Measurements from ENCODE around the gene ODAD3. TPM values are rescaled to one million over a fixed set of nuclear protein-coding genes. Genes with fewer than 3 reads are reported as not detected.

ODAD3 gene
- total RNA-seq, 1 experiment from 2014 or later, result 0.39 TPM

- DNase-seq, result peak; percentile 51 to 88
- H2AFZ ChIP-seq, result no peak overlapping the region
- H3K9me2 ChIP-seq (ENCODE audit: insufficient read depth), result no peaks in the 10 kb centered on the region
- CTCF ChIA-PET, result interaction anchor here (0.5 to 1.8 kb wide), 4 partner anchors 44 to 85 kb away, joined by 3 to 7 read pairs (median 5); no protein-coding TSS in a partner anchor
- peaks cover 22% of the 10 kb centered on the region for H3K79me2 ChIP-seq (ENCODE audit: low read depth)
- H3K9me3 ChIP-seq (ENCODE audit: insufficient read depth, low read depth), result no peaks in the 10 kb centered on the region
- POLR2A ChIA-PET (ENCODE audit: unreplicated experiment), result no interaction called here
- BruUV-seq (replicated peaks), result no TSS peak
- peak overlapping the region; percentile 37 for H3K27ac ChIP-seq
- peaks cover 63% of the 10 kb centered on the region for H3K4me1 ChIP-seq (replicated peaks; ENCODE audit: insufficient read depth)
- TF ChIP-seq, protein P1, sequence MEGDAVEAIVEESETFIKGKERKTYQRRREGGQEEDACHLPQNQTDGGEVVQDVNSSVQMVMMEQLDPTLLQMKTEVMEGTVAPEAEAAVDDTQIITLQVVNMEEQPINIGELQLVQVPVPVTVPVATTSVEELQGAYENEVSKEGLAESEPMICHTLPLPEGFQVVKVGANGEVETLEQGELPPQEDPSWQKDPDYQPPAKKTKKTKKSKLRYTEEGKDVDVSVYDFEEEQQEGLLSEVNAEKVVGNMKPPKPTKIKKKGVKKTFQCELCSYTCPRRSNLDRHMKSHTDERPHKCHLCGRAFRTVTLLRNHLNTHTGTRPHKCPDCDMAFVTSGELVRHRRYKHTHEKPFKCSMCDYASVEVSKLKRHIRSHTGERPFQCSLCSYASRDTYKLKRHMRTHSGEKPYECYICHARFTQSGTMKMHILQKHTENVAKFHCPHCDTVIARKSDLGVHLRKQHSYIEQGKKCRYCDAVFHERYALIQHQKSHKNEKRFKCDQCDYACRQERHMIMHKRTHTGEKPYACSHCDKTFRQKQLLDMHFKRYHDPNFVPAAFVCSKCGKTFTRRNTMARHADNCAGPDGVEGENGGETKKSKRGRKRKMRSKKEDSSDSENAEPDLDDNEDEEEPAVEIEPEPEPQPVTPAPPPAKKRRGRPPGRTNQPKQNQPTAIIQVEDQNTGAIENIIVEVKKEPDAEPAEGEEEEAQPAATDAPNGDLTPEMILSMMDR (conservative IDR thresholded peaks at IDR 0.05), result peak; percentile 67
- TF ChIP-seq EZH2 (IDR thresholded peaks at IDR 0.05; ENCODE audit: low read depth), result no peak
- H3K27me3 ChIP-seq (ENCODE audit: insufficient read depth, low read depth), result no peaks in the 10 kb centered on the region
- H4K20me1 ChIP-seq (ENCODE audit: insufficient read depth), result no peaks in the 10 kb centered on the region
- intact Hi-C loops (cut with micrococcal nuclease; ENCODE audit: unreplicated experiment), result loop anchor here (5.0 kb wide), 1 partner anchor 44 kb away; no protein-coding TSS in a partner anchor
- H3F3A ChIP-seq (ENCODE audit: insufficient read depth, low read depth), result peaks cover 50% of the 10 kb centered on the region
- no peaks in the 10 kb centered on the region for H3K36me3 ChIP-seq (ENCODE audit: low read depth)
- H3K4me2 ChIP-seq, result peak overlapping the region; percentile 58
- H3K4me3 ChIP-seq, result no peak overlapping the region
Observed at GRCh38 chr19:11378319-11379189, 56.4 kb downstream of the ODAD3 start.

DNA sequence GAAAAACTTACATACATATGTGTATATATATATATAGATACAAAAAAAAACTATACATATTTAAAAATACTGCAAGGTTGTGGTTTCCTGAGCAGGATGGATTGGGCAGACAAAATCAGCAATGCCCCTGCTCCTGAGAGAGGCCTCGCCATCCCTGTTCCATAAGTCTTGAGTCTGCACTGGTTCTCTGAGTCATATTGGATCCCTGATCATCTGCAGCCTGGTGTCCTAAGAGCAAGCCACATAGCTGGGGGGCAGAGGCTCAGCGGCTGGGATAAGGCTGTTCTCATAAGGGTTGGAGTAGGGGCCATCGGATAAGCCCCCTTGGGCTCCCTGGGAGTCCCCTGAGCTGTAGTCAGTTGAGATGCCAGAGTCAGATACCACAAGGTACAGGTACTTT lies 57.2 kb downstream of the ODAD3 start:
- TF ChIP-seq, protein P1 (conservative IDR thresholded peaks at IDR 0.05), result no peak
- TF ChIP-seq EZH2 (IDR thresholded peaks at IDR 0.05; ENCODE audit: low read depth), result no peak
- peak overlapping the region; percentile 37 for H3K27ac ChIP-seq
- H3K9me3 ChIP-seq (ENCODE audit: insufficient read depth, low read depth), result no peaks in the 10 kb centered on the region
- peak overlapping the region; percentile 90 for H3K4me2 ChIP-seq
- no peak for DNase-seq
- peaks cover 50% of the 10 kb centered on the region for H3F3A ChIP-seq (ENCODE audit: insufficient read depth, low read depth)
- H3K27me3 ChIP-seq (ENCODE audit: insufficient read depth, low read depth), result no peaks in the 10 kb centered on the region
- H3K79me2 ChIP-seq (ENCODE audit: low read depth), result peaks cover 22% of the 10 kb centered on the region
- intact Hi-C loops (cut with micrococcal nuclease; ENCODE audit: unreplicated experiment), result loop anchor here (5.0 kb wide), 1 partner anchor 45 kb away; no protein-coding TSS in a partner anchor
- no peaks in the 10 kb centered on the region for H3K36me3 ChIP-seq (ENCODE audit: low read depth)
- no peaks in the 10 kb centered on the region for H3K9me2 ChIP-seq (ENCODE audit: insufficient read depth)
- peaks cover 55% of the 10 kb centered on the region for H3K4me1 ChIP-seq (replicated peaks; ENCODE audit: insufficient read depth)
- CTCF ChIA-PET, result interaction anchor here (1.8 kb wide), 1 partner anchor 84 kb away, joined by 6 read pairs; no protein-coding TSS in a partner anchor
- H2AFZ ChIP-seq, result no peak overlapping the region
- POLR2A ChIA-PET (ENCODE audit: unreplicated experiment), result interaction anchor here (0.6 to 0.7 kb wide), 4 partner anchors 33 to 368 kb away, joined by 3 to 6 read pairs (median 4); no protein-coding TSS in a partner anchor
- BruUV-seq (replicated peaks), result no TSS peak
- H3K4me3 ChIP-seq, result no peak overlapping the region
- H4K20me1 ChIP-seq (ENCODE audit: insufficient read depth), result no peaks in the 10 kb centered on the region

- Histone ChIP-seq H3K36me3 (ENCODE audit: low read depth) (no peaks in the 10 kb centered on the region), H3K4me2 (peak overlapping the region; percentile 90), H3K27ac (no peak overlapping the region; the same call in 1 of the 2 replicates), H3K79me2 (ENCODE audit: low read depth) (peaks cover 22% of the 10 kb centered on the region), H3K9me2 (ENCODE audit: insufficient read depth) (no peaks in the 10 kb centered on the region), H3K4me1 (replicated peaks; ENCODE audit: insufficient read depth) (peaks cover 55% of the 10 kb centered on the region), H3K9me3 (ENCODE audit: insufficient read depth, low read depth) (no peaks in the 10 kb centered on the region), H3K4me3 (0 out of 2 replicates have a peak overlapping the region, but pooled peaks have one; percentile 9), H2AFZ (no peak overlapping the region), H3F3A (ENCODE audit: insufficient read depth, low read depth) (peaks cover 50% of the 10 kb centered on the region), H4K20me1 (ENCODE audit: insufficient read depth) (no peaks in the 10 kb centered on the region), H3K27me3 (ENCODE audit: insufficient read depth, low read depth) (no peaks in the 10 kb centered on the region)
- no TSS peak for BruUV-seq (replicated peaks)
- TF ChIP-seq, protein P1 (conservative IDR thresholded peaks at IDR 0.05), result no peak
- TF ChIP-seq EZH2 (IDR thresholded peaks at IDR 0.05; ENCODE audit: low read depth), result no peak
- POLR2A ChIA-PET (ENCODE audit: unreplicated experiment), result interaction anchor here (0.6 to 0.7 kb wide), 4 partner anchors 33 to 368 kb away, joined by 3 to 6 read pairs (median 4); no protein-coding TSS in a partner anchor
- DNase-seq, result peak; percentile 14 to 69
- CTCF ChIA-PET, result interaction anchor here (1.8 kb wide), 1 partner anchor 83 kb away, joined by 6 read pairs; no protein-coding TSS in a partner anchor
- intact Hi-C loops (cut with micrococcal nuclease; ENCODE audit: unreplicated experiment), result loop anchor here (5.0 kb wide), 1 partner anchor 45 kb away; no protein-coding TSS in a partner anchor
Observed at GRCh38 chr19:11377237-11377636, 57.7 kb downstream of the ODAD3 start.
